ENCODE measurements around the gene PCSK7.

PCSK7 gene

DNA sequence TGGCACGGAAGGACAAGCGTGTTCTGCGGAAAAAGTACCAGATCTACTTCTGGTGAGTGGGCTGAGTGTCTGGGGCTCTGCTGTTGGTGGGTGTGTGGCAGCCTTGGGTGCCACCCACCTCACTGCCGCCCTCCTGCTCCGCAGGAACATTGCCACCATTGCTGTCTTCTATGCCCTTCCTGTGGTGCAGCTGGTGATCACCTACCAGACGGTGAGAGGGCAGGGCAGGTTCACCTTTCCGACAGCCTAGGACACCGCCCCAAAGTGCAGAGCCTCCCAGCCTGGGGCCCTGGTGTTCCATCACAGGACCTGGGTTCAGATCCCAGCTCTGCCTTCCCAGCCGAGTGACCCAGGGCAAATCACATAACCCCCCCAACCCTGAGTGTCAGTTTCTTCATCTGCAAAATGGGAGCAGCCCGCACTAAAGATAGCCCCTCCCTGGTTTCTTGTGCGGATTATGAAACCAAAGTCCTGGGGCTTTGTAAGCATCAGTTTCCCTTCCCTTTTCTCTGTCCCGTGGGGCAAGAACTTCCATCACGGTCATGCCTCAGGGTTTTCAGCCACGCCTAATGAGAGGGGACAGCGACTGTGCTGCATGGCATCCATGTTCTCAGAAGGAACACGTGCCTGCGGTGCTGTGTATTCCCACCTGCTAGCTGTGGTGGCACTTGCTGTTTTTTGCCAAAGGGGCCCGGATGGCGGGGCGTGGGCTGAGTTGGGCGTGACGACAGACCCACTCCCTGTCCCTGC lies 42.5 kb downstream of the PCSK7 start:
- H3K27ac ChIP-seq, result no peak overlapping the region
- TF ChIP-seq, protein P1, sequence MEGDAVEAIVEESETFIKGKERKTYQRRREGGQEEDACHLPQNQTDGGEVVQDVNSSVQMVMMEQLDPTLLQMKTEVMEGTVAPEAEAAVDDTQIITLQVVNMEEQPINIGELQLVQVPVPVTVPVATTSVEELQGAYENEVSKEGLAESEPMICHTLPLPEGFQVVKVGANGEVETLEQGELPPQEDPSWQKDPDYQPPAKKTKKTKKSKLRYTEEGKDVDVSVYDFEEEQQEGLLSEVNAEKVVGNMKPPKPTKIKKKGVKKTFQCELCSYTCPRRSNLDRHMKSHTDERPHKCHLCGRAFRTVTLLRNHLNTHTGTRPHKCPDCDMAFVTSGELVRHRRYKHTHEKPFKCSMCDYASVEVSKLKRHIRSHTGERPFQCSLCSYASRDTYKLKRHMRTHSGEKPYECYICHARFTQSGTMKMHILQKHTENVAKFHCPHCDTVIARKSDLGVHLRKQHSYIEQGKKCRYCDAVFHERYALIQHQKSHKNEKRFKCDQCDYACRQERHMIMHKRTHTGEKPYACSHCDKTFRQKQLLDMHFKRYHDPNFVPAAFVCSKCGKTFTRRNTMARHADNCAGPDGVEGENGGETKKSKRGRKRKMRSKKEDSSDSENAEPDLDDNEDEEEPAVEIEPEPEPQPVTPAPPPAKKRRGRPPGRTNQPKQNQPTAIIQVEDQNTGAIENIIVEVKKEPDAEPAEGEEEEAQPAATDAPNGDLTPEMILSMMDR (conservative IDR thresholded peaks at IDR 0.05), result no peak
- no peak for TF ChIP-seq ZFX (IDR thresholded peaks at IDR 0.05)

DNA sequence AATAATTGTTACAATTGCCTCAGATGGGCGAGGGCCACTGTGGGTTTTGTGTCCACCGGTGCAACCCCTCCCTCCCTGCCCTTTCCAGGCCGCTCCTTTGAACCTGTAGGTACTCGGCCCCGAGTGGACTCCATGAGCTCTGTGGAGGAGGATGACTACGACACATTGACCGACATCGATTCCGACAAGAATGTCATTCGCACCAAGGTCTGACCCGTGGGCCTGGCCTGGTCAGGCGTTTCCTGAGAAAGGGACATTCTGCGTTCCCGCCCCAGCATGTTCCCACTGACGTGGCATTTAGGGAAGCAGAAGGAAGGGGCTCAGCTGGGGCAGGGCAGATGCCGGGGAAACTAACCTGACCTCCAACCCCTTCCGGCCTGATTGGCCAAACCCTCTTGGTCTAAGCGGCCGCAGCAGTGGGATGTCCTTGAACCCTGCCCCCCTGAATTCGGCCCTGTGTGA lies 43.2 kb downstream of the PCSK7 start:
- H3K27ac ChIP-seq, result no peak overlapping the region
- no peak for TF ChIP-seq ZFX (IDR thresholded peaks at IDR 0.05)
- TF ChIP-seq, protein P1 (conservative IDR thresholded peaks at IDR 0.05), result no peak

DNA sequence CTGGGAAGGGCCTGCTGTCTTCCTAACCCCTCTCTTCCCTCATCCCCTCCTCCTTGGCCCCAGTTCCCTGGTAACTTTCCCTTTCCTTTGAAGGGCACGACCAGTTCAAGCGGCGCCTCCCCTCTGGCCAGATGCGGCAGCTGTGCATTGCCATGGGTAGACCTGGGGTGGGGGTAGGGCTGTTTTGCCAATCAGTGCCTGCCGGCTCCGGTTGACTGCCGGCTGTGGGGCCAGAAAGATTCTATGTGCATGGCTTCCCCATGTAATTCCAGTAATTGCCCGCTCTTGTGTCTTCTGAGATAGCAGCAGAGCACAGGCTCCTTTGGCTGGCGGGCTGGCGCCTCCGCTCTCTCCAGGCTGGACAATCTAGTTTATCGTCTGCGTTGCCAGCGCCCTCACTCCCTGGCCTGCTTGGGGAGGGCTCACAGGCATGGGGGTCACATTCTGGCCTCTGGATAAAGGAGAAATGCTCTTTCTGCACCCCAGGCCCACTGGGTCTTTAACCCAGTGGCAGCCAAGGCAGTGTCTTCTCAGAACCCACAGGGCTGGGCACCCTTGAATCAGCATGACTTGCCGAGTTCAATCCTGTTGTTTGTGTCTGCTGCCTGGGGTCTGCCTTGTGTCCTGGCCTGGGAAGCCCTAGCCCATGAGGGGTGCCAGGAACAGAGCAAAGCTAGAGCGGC lies 43.9 kb downstream of the PCSK7 start:
- H3K27ac ChIP-seq, result no peak overlapping the region

DNA sequence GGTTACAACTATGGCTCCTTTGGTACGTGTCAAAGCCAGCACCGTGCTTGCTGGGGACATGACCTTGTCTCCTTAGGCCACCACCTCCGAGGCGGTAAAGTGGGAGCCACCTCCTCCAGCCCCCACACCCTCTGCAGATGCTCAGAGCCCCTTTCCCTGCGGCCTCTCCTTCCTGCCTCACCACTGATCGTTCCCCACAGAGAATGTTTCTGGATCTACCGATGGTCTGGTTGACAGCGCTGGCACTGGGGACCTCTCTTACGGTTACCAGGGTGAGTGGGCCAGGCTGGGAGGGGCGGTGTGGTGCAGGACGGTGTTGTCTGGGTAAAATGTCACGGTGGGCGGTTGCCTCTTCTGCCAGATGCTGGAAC lies 44.5 kb downstream of the PCSK7 start:
- no peak overlapping the region for H3K27ac ChIP-seq
- TF ChIP-seq ZFX (IDR thresholded peaks at IDR 0.05), result no peak
- TF ChIP-seq, protein P1 (conservative IDR thresholded peaks at IDR 0.05), result no peak

More for the DNA sequence above, 43.9 kb downstream of the PCSK7 start:
- TF ChIP-seq, protein P1 (conservative IDR thresholded peaks at IDR 0.05), result no peak
- no peak for TF ChIP-seq ZFX (IDR thresholded peaks at IDR 0.05)

DNA sequence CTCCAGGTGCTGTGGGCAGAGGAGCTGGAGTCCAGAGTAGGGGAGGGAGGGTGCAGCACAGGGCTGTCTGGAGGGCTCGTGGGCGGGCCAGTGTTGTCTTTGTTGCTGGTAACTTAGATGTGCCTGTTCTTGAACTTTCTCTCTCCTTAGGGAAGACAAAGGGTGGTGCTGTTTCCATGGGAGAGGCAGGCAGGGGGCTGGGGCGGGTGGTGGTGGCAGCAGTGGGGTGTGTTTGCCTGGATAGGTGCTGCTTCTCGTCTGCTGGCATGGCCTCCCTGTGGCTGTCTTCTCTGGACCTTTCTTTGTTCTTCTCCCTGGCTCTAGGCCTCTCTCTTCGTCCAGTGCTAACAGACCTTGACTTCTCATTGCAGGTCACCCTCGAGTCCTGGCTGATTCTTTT lies 44.9 kb downstream of the PCSK7 start:
- no peak overlapping the region for H3K27ac ChIP-seq
- TF ChIP-seq ZFX (IDR thresholded peaks at IDR 0.05), result no peak
- TF ChIP-seq, protein P1 (conservative IDR thresholded peaks at IDR 0.05), result no peak

DNA sequence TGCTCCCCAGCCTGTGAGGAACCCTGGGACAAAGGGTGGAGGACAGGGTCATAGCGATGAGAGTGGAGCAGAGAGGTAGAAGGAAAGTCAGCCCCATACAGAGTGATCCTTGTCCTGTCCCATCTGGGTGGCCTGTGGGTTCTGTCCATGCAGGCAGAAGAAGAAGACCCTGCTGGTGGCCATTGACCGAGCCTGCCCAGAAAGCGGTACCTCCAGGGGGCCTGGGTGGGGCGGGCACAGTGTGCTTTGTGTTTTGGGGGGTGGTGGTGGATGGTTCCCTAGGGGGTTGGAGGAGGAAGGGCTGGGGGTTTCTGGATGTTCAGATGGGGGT lies 45.5 kb downstream of the PCSK7 start:
- H3K27ac ChIP-seq, result peak overlapping the region; percentile 70
- no peak for TF ChIP-seq ZFX (IDR thresholded peaks at IDR 0.05)
- TF ChIP-seq, protein P1 (conservative IDR thresholded peaks at IDR 0.05), result no peak

DNA sequence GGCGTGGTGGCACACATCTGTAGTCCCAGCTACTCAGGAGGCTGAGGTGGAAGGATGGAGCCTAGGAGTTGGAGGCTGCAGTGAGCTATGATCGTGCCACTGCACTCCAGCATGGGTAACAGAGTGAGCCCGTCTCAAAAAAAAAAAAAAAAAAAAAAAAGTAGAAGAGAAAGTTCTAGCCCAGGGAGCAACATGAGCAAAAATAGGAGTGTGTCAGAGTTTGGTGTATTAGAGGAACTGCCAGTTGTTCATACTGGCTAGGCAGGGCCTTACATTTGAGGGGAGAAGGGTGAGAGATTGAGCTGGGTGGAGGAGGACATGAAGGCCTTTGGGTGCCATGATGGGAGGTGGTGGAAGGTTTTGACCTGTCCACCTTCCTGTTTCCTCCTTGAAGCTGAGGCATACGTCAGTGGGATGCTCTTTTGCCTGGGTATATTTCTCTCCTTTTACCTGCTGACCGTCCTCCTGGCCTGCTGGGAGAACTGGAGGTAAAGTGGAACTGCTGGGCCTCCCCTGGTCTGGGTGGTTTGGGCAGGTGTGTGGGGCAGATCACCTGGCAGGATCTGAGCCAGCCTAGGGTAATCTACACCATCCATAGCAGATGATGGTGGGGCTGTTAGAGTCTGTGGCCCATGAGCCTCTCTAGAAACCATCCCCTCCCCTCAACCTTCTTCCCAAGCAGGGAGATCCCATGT lies 46.0 kb downstream of the PCSK7 start:
- H3K27ac ChIP-seq, result peak overlapping the region; percentile 70
- TF ChIP-seq, protein P1 (conservative IDR thresholded peaks at IDR 0.05), result no peak
- no peak; the same call in 1 of the 2 replicates for TF ChIP-seq ZFX (IDR thresholded peaks at IDR 0.05)
